ENCODE data around the gene PIP4K2C.

Gene PIP4K2C

DNA sequence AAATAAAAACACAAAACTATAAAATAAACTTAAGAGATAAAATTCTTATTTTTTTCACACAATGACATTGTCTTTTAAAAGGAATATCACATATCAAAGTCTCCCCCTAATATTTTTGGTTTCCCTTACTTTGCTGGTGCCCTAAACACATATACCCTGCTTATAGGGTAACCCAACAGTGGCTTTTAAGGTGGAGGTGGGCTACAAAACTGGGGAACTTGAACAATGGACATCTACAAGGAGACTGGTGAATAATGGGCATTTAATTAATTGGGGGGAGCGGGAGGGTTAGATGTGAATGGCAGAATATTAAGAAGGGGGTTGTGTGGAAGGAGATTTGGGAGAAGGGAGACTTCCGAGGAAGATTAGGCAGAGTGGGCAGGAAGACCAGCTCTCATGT, 32.4 kb downstream of the PIP4K2C start:
- no peak for TF ChIP-seq POLR2AphosphoS5 (IDR thresholded peaks at IDR 0.05; ENCODE audit: low read depth, low read length)
- no peak for TF ChIP-seq TAF1 (IDR thresholded peaks at IDR 0.05; ENCODE audit: borderline replicate concordance, insufficient read depth, low read length)
- TF ChIP-seq FOXP2 (optimal IDR thresholded peaks at IDR 0.05; ENCODE audit: borderline replicate concordance, extremely low read depth, extremely low read length, insufficient read depth) = no peak
- TF ChIP-seq, protein P1, sequence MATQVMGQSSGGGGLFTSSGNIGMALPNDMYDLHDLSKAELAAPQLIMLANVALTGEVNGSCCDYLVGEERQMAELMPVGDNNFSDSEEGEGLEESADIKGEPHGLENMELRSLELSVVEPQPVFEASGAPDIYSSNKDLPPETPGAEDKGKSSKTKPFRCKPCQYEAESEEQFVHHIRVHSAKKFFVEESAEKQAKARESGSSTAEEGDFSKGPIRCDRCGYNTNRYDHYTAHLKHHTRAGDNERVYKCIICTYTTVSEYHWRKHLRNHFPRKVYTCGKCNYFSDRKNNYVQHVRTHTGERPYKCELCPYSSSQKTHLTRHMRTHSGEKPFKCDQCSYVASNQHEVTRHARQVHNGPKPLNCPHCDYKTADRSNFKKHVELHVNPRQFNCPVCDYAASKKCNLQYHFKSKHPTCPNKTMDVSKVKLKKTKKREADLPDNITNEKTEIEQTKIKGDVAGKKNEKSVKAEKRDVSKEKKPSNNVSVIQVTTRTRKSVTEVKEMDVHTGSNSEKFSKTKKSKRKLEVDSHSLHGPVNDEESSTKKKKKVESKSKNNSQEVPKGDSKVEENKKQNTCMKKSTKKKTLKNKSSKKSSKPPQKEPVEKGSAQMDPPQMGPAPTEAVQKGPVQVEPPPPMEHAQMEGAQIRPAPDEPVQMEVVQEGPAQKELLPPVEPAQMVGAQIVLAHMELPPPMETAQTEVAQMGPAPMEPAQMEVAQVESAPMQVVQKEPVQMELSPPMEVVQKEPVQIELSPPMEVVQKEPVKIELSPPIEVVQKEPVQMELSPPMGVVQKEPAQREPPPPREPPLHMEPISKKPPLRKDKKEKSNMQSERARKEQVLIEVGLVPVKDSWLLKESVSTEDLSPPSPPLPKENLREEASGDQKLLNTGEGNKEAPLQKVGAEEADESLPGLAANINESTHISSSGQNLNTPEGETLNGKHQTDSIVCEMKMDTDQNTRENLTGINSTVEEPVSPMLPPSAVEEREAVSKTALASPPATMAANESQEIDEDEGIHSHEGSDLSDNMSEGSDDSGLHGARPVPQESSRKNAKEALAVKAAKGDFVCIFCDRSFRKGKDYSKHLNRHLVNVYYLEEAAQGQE (IDR thresholded peaks at IDR 0.05; ENCODE audit: insufficient read depth in 1 of 2, low read depth in 2 of 2, low read length in 2 of 2) = no peak
- no peak for TF ChIP-seq SIN3A (IDR thresholded peaks at IDR 0.05; ENCODE audit: borderline replicate concordance, insufficient read depth, low read length)

GRCh38 chr12:57623811-57624390, 32.9 kb downstream of the PIP4K2C start:
- no peak for TF ChIP-seq TAF1 (IDR thresholded peaks at IDR 0.05; ENCODE audit: borderline replicate concordance, insufficient read depth, low read length)
- TF ChIP-seq POLR2AphosphoS5 (IDR thresholded peaks at IDR 0.05; ENCODE audit: low read depth, low read length) = no peak
- TF ChIP-seq, protein P1 (IDR thresholded peaks at IDR 0.05; ENCODE audit: insufficient read depth in 1 of 2, low read depth in 2 of 2, low read length in 2 of 2) = no peak
- TF ChIP-seq SIN3A (IDR thresholded peaks at IDR 0.05; ENCODE audit: borderline replicate concordance, insufficient read depth, low read length) = no peak
- no peak for TF ChIP-seq FOXP2 (optimal IDR thresholded peaks at IDR 0.05; ENCODE audit: borderline replicate concordance, extremely low read depth, extremely low read length, insufficient read depth)

DNA sequence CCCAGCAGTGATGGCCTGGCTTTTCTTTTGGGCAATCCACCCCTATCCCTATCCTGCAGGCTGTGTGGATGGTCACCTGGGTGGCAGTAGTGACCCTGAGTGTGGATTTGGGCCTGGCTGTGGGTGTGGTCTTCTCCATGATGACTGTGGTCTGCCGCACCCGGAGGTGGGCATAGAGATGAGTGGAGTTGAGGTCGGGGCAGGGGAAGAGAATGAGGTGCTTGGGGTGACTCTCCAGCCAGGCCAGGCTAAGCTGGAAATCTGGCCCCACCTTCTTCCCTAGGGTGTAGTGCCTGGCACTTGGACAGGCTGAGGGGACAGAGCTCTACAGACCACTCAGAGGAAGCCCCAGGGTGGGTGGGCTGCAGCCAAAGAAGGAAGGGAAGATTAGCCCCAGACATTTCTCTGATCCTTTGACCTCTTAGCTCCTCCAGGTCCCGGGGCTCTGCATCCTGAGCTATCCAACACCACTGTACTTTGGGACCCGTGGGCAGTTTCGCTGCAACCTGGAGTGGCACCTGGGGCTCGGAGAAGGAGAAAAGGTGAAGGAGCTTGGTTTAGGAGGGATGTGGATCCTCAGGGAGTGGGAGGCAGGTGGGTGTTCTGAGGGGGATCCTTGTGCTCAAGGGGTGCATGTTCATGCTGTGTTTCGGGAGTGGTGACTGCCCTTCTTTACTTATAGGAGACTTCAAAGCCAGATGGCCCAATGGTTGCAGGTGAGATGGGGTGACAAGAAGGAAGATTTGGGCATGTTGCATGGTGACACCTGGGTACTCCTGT, 33.6 kb downstream of the PIP4K2C start:
- TF ChIP-seq SIN3A (IDR thresholded peaks at IDR 0.05; ENCODE audit: borderline replicate concordance, insufficient read depth, low read length) (no peak), FOXP2 (optimal IDR thresholded peaks at IDR 0.05; ENCODE audit: borderline replicate concordance, extremely low read depth, extremely low read length, insufficient read depth) (no peak), POLR2AphosphoS5 (IDR thresholded peaks at IDR 0.05; ENCODE audit: low read depth, low read length) (no peak), TAF1 (IDR thresholded peaks at IDR 0.05; ENCODE audit: borderline replicate concordance, insufficient read depth, low read length) (no peak)
- TF ChIP-seq, protein P1 (IDR thresholded peaks at IDR 0.05; ENCODE audit: insufficient read depth in 1 of 2, low read depth in 2 of 2, low read length in 2 of 2) = no peak

DNA sequence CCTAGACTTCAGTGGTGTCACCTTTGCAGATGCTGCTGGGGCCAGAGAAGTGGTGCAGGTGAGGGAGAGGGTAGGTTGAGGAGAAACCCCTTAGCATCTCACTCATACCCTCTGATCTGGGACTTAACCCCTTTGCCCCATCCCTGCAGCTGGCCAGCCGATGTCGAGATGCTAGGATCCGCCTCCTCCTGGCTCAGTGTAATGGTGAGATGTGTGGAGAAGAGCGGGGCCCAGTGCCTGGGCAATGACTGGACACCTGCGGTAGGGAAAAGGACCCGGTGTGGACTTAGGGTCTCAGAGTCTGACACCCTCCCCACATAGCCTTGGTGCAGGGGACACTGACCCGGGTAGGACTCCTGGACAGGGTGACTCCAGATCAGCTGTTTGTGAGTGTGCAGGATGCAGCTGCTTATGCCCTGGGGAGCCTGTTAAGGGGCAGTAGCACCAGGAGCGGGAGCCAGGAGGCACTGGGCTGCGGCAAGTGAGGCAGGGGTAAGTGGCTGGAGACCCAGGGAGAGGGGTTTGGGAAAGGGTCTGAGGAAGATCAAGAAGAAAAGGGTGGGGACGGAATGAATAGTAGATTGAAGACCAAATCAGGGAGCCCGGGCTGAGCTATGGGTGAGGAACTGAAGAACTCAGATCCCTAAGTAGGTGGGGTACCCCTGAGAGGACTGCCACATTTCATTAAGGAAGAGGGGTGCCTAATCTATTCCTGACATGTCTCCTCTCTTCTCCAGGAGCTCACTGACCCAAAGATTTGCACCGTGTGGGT, 34.5 kb downstream of the PIP4K2C start:
- TF ChIP-seq, protein P1 (IDR thresholded peaks at IDR 0.05; ENCODE audit: insufficient read depth in 1 of 2, low read depth in 2 of 2, low read length in 2 of 2) = no peak
- no peak for TF ChIP-seq TAF1 (IDR thresholded peaks at IDR 0.05; ENCODE audit: borderline replicate concordance, insufficient read depth, low read length)
- 0 out of 2 replicates have a peak, but pooled peaks have one; percentile 13 for TF ChIP-seq POLR2AphosphoS5 (IDR thresholded peaks at IDR 0.05; ENCODE audit: low read depth, low read length)
- no peak for TF ChIP-seq SIN3A (IDR thresholded peaks at IDR 0.05; ENCODE audit: borderline replicate concordance, insufficient read depth, low read length)
